Stimulated activated memory B cell treated with anti-CD40 and anti-IgM and Interleukin-4, amounts not matched to agents 10 μg/mL and 1 μg/mL and 100 μg/mL, for 72 hours (primary cell): Measurements from ENCODE around the gene KRTAP9-3.
"Not testable (repeated sequence)": the region's sequence is repeated elsewhere in the genome, so short reads cannot be mapped to it uniquely, and the experiment has no call there.

ENCODE experiments used
- ATAC-seq: fragments of 150-1000 bp; cut with Tn5 transposase; 2 replicates; pipeline ENCODE4 v1.10.0; 2021
- H3K27ac Mint-ChIP-seq: one replicate; pipeline ENCODE4 v1.8.0; 2022; ENCODE audit warnings: mild to moderate bottlenecking, mixed read lengths
- H3K27me3 Mint-ChIP-seq: one replicate; pipeline ENCODE4 v1.8.0; 2022; ENCODE audit warnings: mixed read lengths
- H3K36me3 Mint-ChIP-seq: one replicate; pipeline ENCODE4 v1.8.0; 2022; ENCODE audit warnings: mixed read lengths
- H3K4me1 Mint-ChIP-seq: one replicate; pipeline ENCODE4 v1.8.0; 2022; ENCODE audit warnings: mixed read lengths
- H3K4me3 Mint-ChIP-seq: one replicate; pipeline ENCODE4 v1.8.0; 2022; ENCODE audit warnings: mild to moderate bottlenecking, moderate library complexity, mixed read lengths
- H3K9me3 Mint-ChIP-seq: one replicate; pipeline ENCODE4 v1.8.0; 2022; ENCODE audit warnings: mixed read lengths

Gene KRTAP9-3

GRCh38 chr17:41271323-41271722 lies 39.1 kb downstream of the KRTAP9-3 start:
- H3K27me3 Mint-ChIP-seq, result peaks cover 40% of the 10 kb centered on the region
- not testable (repeated sequence) for ATAC-seq, H3K27ac Mint-ChIP-seq, H3K36me3 Mint-ChIP-seq, H3K9me3 Mint-ChIP-seq, H3K4me3 Mint-ChIP-seq, H3K4me1 Mint-ChIP-seq

DNA sequence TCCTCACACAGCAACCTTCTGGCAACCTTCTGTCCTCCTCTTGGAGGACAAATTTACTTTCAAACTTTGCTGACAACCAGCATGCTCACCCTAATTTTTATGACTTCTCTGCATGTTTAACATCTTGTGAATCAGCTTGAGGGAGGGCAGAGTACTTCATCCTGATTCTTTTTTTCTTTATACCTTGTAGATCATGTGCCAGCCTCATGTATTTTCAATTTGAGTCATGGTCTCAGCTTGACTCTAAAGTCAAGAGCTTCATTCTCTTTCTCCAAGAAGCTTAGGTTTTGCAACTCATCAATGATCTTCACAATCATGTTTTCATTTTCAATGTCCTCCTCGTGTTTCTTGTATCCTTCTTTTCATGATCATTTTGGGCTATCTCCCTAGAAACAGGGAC lies 39.6 kb downstream of the KRTAP9-3 start:
- no peaks in the 10 kb centered on the region for H3K36me3 Mint-ChIP-seq
- ATAC-seq, result no peak
- no peaks in the 10 kb centered on the region for H3K9me3 Mint-ChIP-seq
- no peak overlapping the region for H3K4me3 Mint-ChIP-seq
- H3K27me3 Mint-ChIP-seq, result peaks cover 40% of the 10 kb centered on the region
- no peak overlapping the region for H3K27ac Mint-ChIP-seq
- H3K4me1 Mint-ChIP-seq, result no peaks in the 10 kb centered on the region

- H3K27me3 Mint-ChIP-seq, result peaks cover 24% of the 10 kb centered on the region
- not testable (repeated sequence) for ATAC-seq, H3K9me3 Mint-ChIP-seq, H3K27ac Mint-ChIP-seq, H3K4me1 Mint-ChIP-seq, H3K36me3 Mint-ChIP-seq, H3K4me3 Mint-ChIP-seq
Measured at GRCh38 chr17:41275648-41276190, 43.5 kb downstream of the KRTAP9-3 start, which contains the start of gene KRTAP9-7. Gene KRTAP9-7, plus strand, starts transcription at chr17:41275698. Its CDS starts 0 bp downstream, at chr17:41275698.

DNA sequence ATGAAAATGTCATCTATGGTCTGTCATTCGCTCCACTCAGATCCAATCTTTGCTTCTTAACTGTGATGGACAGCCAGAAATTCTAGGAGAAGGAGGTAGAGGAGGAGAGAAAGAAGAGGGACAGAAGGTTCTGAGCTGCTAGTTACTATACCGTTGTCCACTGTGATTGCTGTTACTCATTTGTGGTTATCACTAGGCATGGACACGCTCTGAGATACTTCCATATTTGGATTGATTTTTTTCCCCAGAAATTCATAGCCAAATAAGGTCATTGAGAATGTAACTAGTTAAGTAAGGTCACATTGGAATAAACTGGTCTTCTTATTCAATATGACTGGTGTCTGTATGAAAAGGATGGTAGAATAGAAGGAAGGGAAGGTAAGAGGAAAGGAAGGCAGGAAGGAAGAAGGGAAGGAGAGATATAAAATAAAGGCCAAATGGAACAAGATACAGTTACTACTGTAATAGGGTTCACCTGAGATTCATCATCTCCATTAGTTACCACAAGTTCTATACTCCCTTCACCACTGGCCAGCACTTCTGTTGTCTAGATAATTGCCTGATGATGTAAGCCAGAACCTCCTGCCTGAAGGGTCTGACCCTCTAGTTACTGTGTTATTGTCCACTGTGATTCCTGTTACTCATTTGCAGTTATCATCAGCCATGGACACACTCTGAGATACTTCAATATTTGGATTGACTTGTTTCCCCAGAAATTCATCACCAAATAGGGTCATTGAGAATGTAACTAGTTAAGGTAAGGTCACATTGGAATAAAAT lies 46.1 kb downstream of the KRTAP9-3 start:
- ATAC-seq, result no peak
- Mint-ChIP-seq H3K27me3 (peaks cover 22% of the 10 kb centered on the region), H3K27ac (no peak overlapping the region), H3K9me3 (no peaks in the 10 kb centered on the region), H3K4me3 (no peak overlapping the region), H3K36me3 (no peaks in the 10 kb centered on the region), H3K4me1 (no peaks in the 10 kb centered on the region)
